ENCODE results near the gene PCGF3. TPM values are rescaled to one million over a fixed set of nuclear protein-coding genes. Genes with fewer than 3 reads are reported as not detected.

PCGF3 gene
- total RNA-seq, 1 experiment from 2014 or later, result 66.3 TPM

DNA sequence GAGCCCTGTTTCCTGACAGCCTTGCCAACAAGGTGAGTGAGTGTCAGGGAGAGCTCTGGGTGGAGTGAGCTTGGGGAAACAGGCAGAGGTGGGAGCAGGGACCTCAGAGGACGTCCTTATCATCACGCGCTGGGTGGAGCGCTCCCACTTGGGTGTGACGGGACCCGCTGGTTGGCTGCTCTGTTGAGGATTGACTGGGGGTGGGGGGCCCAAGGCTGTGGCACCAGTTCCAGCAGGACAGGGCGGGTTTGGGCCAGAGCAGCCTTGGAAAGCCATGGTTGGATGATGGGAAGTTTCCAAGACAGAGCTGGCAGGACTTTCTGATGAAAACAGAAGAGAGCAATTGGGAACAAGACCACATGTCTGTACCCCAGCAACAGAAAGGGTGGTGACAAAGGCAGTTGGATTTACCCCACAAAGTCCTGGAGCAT is 3.0 kb upstream of the PCGF3 start:
- ChIA-PET POLR2A (no interaction called here), CTCF (no interaction called here), RAD21 (ENCODE audit: low non-redundant PET in 1 of 2, low total read pairs in 2 of 2, uncharacterized antibody in 2 of 2, unreplicated experiment in 2 of 2) (no interaction called here)
- H3K9me3 ChIP-seq (ENCODE audit: control insufficient read depth in 1 of 2, insufficient read depth in 1 of 2, low read depth in 1 of 2, low read length in 2 of 2), result no peaks in the 10 kb centered on the region
- H3K9ac ChIP-seq (ENCODE audit: low read length), result no peak overlapping the region
- no peaks in the 10 kb centered on the region for H4K20me1 ChIP-seq (ENCODE audit: insufficient read depth)
- intact Hi-C loops (cut with micrococcal nuclease), result no loop called here
- H3K79me2 ChIP-seq (ENCODE audit: insufficient read depth, low read length), result peaks cover 16% of the 10 kb centered on the region
- no peak for ATAC-seq
- no peak overlapping the region for H3K27ac ChIP-seq (ENCODE audit: low read depth, low read length)
- H3K27me3 ChIP-seq (ENCODE audit: insufficient read depth, low read length), result no peaks in the 10 kb centered on the region
- no peak for DNase-seq (ENCODE audit: low read depth, low spot score)
- BruUV-seq (replicated peaks), result no TSS peak
- H3K4me2 ChIP-seq (ENCODE audit: low read length), result no peak overlapping the region
- no peaks in the 10 kb centered on the region for H3K36me3 ChIP-seq (ENCODE audit: control insufficient read depth in 1 of 2, insufficient read depth in 2 of 2, low read length in 2 of 2)
- TF ChIP-seq POLR2AphosphoS5 (IDR thresholded peaks at IDR 0.05; ENCODE audit: low read depth, low read length), result no peak
- TF ChIP-seq, protein P1, sequence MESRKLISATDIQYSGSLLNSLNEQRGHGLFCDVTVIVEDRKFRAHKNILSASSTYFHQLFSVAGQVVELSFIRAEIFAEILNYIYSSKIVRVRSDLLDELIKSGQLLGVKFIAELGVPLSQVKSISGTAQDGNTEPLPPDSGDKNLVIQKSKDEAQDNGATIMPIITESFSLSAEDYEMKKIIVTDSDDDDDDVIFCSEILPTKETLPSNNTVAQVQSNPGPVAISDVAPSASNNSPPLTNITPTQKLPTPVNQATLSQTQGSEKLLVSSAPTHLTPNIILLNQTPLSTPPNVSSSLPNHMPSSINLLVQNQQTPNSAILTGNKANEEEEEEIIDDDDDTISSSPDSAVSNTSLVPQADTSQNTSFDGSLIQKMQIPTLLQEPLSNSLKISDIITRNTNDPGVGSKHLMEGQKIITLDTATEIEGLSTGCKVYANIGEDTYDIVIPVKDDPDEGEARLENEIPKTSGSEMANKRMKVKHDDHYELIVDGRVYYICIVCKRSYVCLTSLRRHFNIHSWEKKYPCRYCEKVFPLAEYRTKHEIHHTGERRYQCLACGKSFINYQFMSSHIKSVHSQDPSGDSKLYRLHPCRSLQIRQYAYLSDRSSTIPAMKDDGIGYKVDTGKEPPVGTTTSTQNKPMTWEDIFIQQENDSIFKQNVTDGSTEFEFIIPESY (IDR thresholded peaks at IDR 0.05; ENCODE audit: extremely low read depth, insufficient replicate concordance, low read length), result no peak
- TF ChIP-seq ZNF274 (IDR thresholded peaks at IDR 0.05; ENCODE audit: low read depth, low read length), result no peak
- TF ChIP-seq EZH2phosphoT487 (IDR thresholded peaks at IDR 0.05; ENCODE audit: borderline replicate concordance), result no peak
- TF ChIP-seq JUND (IDR thresholded peaks at IDR 0.05), result no peak
- TF ChIP-seq, protein P2, sequence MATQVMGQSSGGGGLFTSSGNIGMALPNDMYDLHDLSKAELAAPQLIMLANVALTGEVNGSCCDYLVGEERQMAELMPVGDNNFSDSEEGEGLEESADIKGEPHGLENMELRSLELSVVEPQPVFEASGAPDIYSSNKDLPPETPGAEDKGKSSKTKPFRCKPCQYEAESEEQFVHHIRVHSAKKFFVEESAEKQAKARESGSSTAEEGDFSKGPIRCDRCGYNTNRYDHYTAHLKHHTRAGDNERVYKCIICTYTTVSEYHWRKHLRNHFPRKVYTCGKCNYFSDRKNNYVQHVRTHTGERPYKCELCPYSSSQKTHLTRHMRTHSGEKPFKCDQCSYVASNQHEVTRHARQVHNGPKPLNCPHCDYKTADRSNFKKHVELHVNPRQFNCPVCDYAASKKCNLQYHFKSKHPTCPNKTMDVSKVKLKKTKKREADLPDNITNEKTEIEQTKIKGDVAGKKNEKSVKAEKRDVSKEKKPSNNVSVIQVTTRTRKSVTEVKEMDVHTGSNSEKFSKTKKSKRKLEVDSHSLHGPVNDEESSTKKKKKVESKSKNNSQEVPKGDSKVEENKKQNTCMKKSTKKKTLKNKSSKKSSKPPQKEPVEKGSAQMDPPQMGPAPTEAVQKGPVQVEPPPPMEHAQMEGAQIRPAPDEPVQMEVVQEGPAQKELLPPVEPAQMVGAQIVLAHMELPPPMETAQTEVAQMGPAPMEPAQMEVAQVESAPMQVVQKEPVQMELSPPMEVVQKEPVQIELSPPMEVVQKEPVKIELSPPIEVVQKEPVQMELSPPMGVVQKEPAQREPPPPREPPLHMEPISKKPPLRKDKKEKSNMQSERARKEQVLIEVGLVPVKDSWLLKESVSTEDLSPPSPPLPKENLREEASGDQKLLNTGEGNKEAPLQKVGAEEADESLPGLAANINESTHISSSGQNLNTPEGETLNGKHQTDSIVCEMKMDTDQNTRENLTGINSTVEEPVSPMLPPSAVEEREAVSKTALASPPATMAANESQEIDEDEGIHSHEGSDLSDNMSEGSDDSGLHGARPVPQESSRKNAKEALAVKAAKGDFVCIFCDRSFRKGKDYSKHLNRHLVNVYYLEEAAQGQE (IDR thresholded peaks at IDR 0.05; ENCODE audit: low read depth), result no peak
- TF ChIP-seq, protein P3, sequence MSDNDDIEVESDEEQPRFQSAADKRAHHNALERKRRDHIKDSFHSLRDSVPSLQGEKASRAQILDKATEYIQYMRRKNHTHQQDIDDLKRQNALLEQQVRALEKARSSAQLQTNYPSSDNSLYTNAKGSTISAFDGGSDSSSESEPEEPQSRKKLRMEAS (IDR thresholded peaks at IDR 0.05), result no peak
- no peak for TF ChIP-seq SRF (IDR thresholded peaks at IDR 0.05; ENCODE audit: low read depth)
- TF ChIP-seq RAD21 (IDR thresholded peaks at IDR 0.05; ENCODE audit: low read depth), result no peak
- TF ChIP-seq TCF7L2 (IDR thresholded peaks at IDR 0.05; ENCODE audit: borderline replicate concordance, extremely low read depth, insufficient read depth, insufficient read length), result no peak
- no peak for TF ChIP-seq SP1 (IDR thresholded peaks at IDR 0.05; ENCODE audit: low read depth)
- TF ChIP-seq POLR2A (IDR thresholded peaks at IDR 0.05; ENCODE audit: borderline replicate concordance, extremely low read depth, insufficient read depth, insufficient read length), result no peak
- no peak for TF ChIP-seq ELF1 (IDR thresholded peaks at IDR 0.05; ENCODE audit: borderline replicate concordance, low read depth)
- no peak for TF ChIP-seq SIN3A (IDR thresholded peaks at IDR 0.05; ENCODE audit: low read depth)
- no peak for TF ChIP-seq EGR1 (IDR thresholded peaks at IDR 0.05; ENCODE audit: low read depth)
- TF ChIP-seq, protein P4, sequence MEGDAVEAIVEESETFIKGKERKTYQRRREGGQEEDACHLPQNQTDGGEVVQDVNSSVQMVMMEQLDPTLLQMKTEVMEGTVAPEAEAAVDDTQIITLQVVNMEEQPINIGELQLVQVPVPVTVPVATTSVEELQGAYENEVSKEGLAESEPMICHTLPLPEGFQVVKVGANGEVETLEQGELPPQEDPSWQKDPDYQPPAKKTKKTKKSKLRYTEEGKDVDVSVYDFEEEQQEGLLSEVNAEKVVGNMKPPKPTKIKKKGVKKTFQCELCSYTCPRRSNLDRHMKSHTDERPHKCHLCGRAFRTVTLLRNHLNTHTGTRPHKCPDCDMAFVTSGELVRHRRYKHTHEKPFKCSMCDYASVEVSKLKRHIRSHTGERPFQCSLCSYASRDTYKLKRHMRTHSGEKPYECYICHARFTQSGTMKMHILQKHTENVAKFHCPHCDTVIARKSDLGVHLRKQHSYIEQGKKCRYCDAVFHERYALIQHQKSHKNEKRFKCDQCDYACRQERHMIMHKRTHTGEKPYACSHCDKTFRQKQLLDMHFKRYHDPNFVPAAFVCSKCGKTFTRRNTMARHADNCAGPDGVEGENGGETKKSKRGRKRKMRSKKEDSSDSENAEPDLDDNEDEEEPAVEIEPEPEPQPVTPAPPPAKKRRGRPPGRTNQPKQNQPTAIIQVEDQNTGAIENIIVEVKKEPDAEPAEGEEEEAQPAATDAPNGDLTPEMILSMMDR (IDR thresholded peaks at IDR 0.05 in 2 of 3, conservative IDR thresholded peaks at IDR 0.05 in 1 of 3; ENCODE audit: borderline replicate concordance in 1 of 3, insufficient read depth in 1 of 3, low read depth in 2 of 3, low read length in 2 of 3), result no peak
- H3K4me1 ChIP-seq (ENCODE audit: control insufficient read depth in 1 of 2, insufficient read depth in 2 of 2, low read length in 2 of 2), result peaks cover 3 to 9% of the 10 kb centered on the region in 2 experiments; a peak in 3 of 4 replicates
- H3K9me2 ChIP-seq (ENCODE audit: insufficient read depth), result no peaks in the 10 kb centered on the region
- H2AFZ ChIP-seq (ENCODE audit: low read depth, low read length, poor library complexity, severe bottlenecking), result no peak overlapping the region
- no peak overlapping the region for H3K4me3 ChIP-seq (replicated peaks in 1 of 2; ENCODE audit: low read depth in 1 of 2, low read length in 2 of 2)
